ENCODE data around the gene ADARB2. TPM values are rescaled to one million over a fixed set of nuclear protein-coding genes. Genes with fewer than 3 reads are reported as not detected.

ADARB2 gene
- total and polyA plus RNA-seq, 8 donors, result 0.41 to 0.92 (median 0.76) TPM

DNA sequence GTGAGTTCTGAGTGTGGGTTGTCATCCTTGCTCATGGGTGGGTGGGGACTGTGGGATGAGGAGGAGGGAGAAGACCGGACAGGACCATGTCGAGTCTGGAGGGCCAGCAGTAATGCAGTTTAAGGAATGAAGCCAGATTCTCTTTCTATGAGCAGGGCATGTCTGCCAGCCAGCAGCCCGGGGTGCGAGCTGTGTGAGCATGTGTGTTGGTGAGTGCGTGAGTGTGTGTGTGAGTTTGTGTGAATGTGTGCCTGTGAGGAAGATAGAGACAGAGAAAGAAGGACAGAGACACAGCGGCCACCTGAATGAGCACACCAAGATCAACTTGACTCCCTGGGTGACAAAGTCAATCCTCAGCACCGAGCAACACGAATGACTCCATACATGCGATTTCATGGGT is 52.3 kb downstream of the ADARB2 start:
- Histone ChIP-seq H3K27ac (no peak overlapping the region), H3K27me3 (peaks cover 0 to 11% of the 10 kb centered on the region in 2 donors), H3K4me3 (no peak overlapping the region), H3K9me3 (no peaks in the 10 kb centered on the region), H3K4me1 (no peaks in the 10 kb centered on the region), H3K36me3 (no peaks in the 10 kb centered on the region)
- intact Hi-C loops (cut with DNase I), result no loop called here
- TF ChIP-seq, protein P1, sequence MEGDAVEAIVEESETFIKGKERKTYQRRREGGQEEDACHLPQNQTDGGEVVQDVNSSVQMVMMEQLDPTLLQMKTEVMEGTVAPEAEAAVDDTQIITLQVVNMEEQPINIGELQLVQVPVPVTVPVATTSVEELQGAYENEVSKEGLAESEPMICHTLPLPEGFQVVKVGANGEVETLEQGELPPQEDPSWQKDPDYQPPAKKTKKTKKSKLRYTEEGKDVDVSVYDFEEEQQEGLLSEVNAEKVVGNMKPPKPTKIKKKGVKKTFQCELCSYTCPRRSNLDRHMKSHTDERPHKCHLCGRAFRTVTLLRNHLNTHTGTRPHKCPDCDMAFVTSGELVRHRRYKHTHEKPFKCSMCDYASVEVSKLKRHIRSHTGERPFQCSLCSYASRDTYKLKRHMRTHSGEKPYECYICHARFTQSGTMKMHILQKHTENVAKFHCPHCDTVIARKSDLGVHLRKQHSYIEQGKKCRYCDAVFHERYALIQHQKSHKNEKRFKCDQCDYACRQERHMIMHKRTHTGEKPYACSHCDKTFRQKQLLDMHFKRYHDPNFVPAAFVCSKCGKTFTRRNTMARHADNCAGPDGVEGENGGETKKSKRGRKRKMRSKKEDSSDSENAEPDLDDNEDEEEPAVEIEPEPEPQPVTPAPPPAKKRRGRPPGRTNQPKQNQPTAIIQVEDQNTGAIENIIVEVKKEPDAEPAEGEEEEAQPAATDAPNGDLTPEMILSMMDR (IDR thresholded peaks at IDR 0.05), result no peak
- no peak for DNase-seq
- no peak for ATAC-seq

DNA sequence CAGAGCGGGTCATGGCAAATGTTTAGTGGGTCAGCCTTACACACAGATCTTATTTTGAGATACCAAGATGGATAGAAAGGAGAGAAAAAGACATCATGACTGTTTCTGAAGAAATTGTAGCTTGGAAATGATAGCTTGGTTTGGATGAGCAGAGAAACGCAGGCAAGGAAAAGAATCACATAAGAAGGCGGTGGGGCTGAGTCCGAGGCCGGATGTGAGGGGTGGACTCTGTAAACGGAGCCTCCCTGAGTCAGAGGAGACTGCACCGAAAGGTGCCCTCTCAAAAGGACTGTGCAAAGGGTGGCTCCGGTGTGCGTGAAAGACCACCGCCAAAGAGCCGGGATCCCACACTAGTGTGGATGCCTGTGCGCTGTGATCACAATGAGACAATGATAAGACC is 53.7 kb downstream of the ADARB2 start:
- no peaks in the 10 kb centered on the region for H3K9me3 ChIP-seq
- H3K27ac ChIP-seq, result no peak overlapping the region
- no peaks in the 10 kb centered on the region for H3K36me3 ChIP-seq
- DNase-seq (no peak), ATAC-seq (no peak)
- H3K4me1 ChIP-seq, result no peaks in the 10 kb centered on the region
- H3K4me3 ChIP-seq, result no peak overlapping the region
- TF ChIP-seq, protein P1 (IDR thresholded peaks at IDR 0.05), result no peak
- intact Hi-C loops (cut with DNase I), result no loop called here
- H3K27me3 ChIP-seq, result peaks cover 0 to 11% of the 10 kb centered on the region in 2 donors

DNA sequence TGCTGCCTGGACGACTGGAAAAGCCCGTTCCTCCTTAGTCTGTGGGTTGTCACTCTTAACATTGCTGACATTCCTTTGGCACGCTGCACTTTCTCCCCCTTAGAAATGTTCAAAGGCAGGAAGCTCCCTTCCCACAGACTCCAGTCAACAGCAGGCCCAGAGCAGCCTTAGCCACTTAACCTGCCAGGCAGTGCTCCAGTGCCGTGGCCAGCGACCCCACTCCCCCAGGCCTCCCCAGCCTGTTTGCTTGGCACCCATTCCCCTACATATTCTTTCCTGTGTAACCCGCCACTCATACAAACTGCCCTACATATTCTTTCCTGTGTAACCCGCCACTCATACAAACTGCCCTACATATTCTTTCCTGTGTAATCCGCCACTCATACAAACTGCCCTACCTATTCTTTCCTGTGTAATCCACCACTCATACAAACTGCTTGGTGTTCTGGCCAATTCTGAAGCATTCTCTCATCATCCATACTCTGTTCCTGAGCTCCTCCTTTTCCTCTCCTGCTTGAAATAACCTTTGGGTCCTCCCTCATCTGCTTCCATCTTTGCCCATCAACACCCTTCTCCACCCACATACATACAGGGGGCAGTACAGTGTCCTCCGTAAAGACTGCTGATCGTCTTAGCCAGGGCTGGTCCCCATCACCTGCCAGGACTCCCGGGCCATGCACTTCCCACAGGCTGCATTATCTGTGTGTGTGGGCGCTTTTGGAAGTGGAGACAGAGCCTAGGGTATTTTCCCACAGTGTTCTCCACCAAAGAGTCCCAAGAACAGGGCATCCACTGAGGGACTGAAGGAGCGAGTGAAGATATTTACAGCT is 57.3 kb downstream of the ADARB2 start:
- ATAC-seq, result no peak

DNA sequence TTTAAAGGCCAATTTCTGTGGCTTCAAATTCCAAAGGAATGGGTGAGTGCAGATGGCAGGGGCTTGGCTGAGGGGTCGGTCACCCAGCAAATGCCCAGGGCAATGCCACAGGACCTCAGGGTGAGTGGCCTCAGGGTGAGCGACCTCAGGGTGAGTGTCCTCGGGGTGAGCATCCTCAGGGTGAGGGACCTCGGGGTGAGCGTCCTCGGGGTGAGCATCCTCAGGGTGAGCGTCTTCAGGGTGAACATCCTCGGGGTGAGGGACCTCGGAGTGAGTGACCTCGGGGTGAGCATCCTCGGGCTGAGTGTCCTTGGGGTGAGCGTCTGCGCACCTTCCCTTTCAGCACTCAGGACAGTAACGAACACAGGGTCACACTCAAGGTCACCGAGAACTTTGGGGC is 59.2 kb downstream of the ADARB2 start:
- no peaks in the 10 kb centered on the region for H3K9me3 ChIP-seq
- peaks cover 0 to 9% of the 10 kb centered on the region in 2 donors for H3K27me3 ChIP-seq
- H3K4me1 ChIP-seq, result no peaks in the 10 kb centered on the region
- ATAC-seq (no peak), DNase-seq (no peak)
- H3K27ac ChIP-seq, result no peak overlapping the region
- intact Hi-C loops (cut with DNase I), result no loop called here
- TF ChIP-seq, protein P1 (IDR thresholded peaks at IDR 0.05), result no peak
- no peaks in the 10 kb centered on the region for H3K36me3 ChIP-seq
- no peak overlapping the region for H3K4me3 ChIP-seq

More for the DNA sequence above, 57.3 kb downstream of the ADARB2 start:
- no peak overlapping the region for H3K4me3 ChIP-seq
- H3K27me3 ChIP-seq, result peaks cover 0 to 4% of the 10 kb centered on the region in 2 donors
- no peaks in the 10 kb centered on the region for H3K9me3 ChIP-seq
- H3K27ac ChIP-seq, result no peak overlapping the region
- TF ChIP-seq, protein P1 (IDR thresholded peaks at IDR 0.05), result no peak
- no peaks in the 10 kb centered on the region for H3K36me3 ChIP-seq
- no peaks in the 10 kb centered on the region for H3K4me1 ChIP-seq
- intact Hi-C loops (cut with DNase I), result no loop called here
- no peak for DNase-seq

DNA sequence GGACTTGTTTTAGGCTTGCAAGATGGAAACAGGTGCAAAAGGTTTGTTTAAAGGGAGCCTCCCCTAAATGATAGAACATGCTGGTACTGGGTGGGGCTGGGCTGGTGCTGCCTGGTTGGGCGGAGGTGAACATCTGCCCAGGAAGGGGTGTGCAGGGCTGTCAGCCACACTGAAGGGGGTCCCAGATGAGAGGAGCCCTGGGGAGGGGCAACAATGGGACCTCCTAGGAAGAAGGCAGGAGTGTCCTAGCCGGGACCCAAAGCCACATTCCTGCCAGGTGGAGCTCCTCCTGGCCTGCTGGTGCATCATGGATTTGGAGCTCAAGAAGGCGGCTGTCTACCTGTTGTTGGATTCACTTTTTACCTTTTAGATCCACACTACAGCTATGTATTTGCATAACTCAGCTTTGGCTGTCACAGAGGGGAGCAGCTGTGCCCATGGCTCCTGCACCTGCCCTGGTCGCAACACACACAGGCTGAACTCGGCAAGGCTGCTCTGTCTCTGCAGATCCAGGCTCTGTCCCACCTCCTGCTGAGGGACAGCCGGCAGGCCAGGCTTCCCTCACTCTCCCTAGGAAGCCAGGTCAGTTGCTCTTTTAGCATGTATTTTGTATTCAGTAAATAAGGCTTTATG is 59.9 kb downstream of the ADARB2 start:
- Histone ChIP-seq H3K27ac (no peak overlapping the region), H3K4me1 (no peaks in the 10 kb centered on the region), H3K9me3 (no peaks in the 10 kb centered on the region), H3K4me3 (no peak overlapping the region), H3K36me3 (no peaks in the 10 kb centered on the region), H3K27me3 (peaks cover 0 to 9% of the 10 kb centered on the region in 2 donors)
- DNase-seq, result no peak
- no peak for ATAC-seq
- TF ChIP-seq, protein P1 (IDR thresholded peaks at IDR 0.05), result no peak
- intact Hi-C loops (cut with DNase I), result no loop called here
